ENCODE measurements around the gene RARB. TPM values are rescaled to one million over a fixed set of nuclear protein-coding genes. Genes with fewer than 3 reads are reported as not detected.

RARB gene
- total and polyA plus RNA-seq, 2 experiments from 2014 or later = 0.14 to 0.42 TPM

GRCh38 chr3:25455441-25456132 is 27.5 kb downstream of the RARB start (continued):
- TF ChIP-seq ZNF462 (CRISPR knock-in tag; IDR thresholded peaks at IDR 0.05) (no peak), ETS1 (IDR thresholded peaks at IDR 0.05) (no peak), EZH2 (IDR thresholded peaks at IDR 0.05; ENCODE audit: low read depth, unreplicated experiment) (no peak), JUNB (IDR thresholded peaks at IDR 0.05; ENCODE audit: unreplicated experiment) (no peak), EZH2phosphoT487 (IDR thresholded peaks at IDR 0.05; ENCODE audit: unreplicated experiment) (no peak), CREB1 (CRISPR knock-in tag; IDR thresholded peaks at IDR 0.05; ENCODE audit: low read depth) (no peak), ZNF331 (CRISPR knock-in tag; IDR thresholded peaks at IDR 0.05; ENCODE audit: low read depth) (no peak), STAT1 (IDR thresholded peaks at IDR 0.05; ENCODE audit: unreplicated experiment) (no peak)

Data from GM23338 (cell line).